Activated T-cell treated with anti-CD3 and anti-CD28 coated beads for 24 hours (primary cell): Measurements from ENCODE around the gene LRCH1.

Source experiments
- DNase-seq: peaks from one replicate; pipeline ENCODE4 v3.0.0-alpha.2; 2020; ENCODE audit warnings: low read depth

Gene LRCH1

GRCh38 chr13:46562581-46562980 lies 9.6 kb downstream of the LRCH1 start:
- DNase-seq, result no peak

- DNase-seq, result no peak
Measured at GRCh38 chr13:46565808-46566750, 13.1 kb downstream of the LRCH1 start.

- no peak for DNase-seq
Measured at GRCh38 chr13:46567671-46568070, 14.7 kb downstream of the LRCH1 start.

- DNase-seq, result no peak
Measured at GRCh38 chr13:46569456-46569855, 16.5 kb downstream of the LRCH1 start.

- no peak for DNase-seq
Measured at GRCh38 chr13:46570273-46570672, 17.3 kb downstream of the LRCH1 start.

GRCh38 chr13:46571189-46571908 lies 18.4 kb downstream of the LRCH1 start:
- DNase-seq, result no peak

GRCh38 chr13:46571909-46572595 lies 19.1 kb downstream of the LRCH1 start:
- DNase-seq, result no peak

GRCh38 chr13:46572752-46573431 lies 19.9 kb downstream of the LRCH1 start:
- no peak for DNase-seq

GRCh38 chr13:46575301-46575771 lies 22.4 kb downstream of the LRCH1 start:
- no peak for DNase-seq

GRCh38 chr13:46575818-46576221 lies 22.9 kb downstream of the LRCH1 start:
- DNase-seq, result no peak

- no peak for DNase-seq
Measured at GRCh38 chr13:46576762-46577161, 23.8 kb downstream of the LRCH1 start.

GRCh38 chr13:46577696-46578589 lies 25.0 kb downstream of the LRCH1 start:
- DNase-seq, result no peak

- no peak for DNase-seq
Measured at GRCh38 chr13:46578590-46578975, 25.6 kb downstream of the LRCH1 start.

- DNase-seq, result no peak
Measured at GRCh38 chr13:46580362-46580839, 27.4 kb downstream of the LRCH1 start.

- DNase-seq, result no peak
Measured at GRCh38 chr13:46582190-46582589, 29.2 kb downstream of the LRCH1 start.

- no peak for DNase-seq
Measured at GRCh38 chr13:46586751-46587514, 34.0 kb downstream of the LRCH1 start.

GRCh38 chr13:46587807-46588418 lies 34.9 kb downstream of the LRCH1 start:
- DNase-seq, result no peak

- DNase-seq, result no peak
Measured at GRCh38 chr13:46592385-46592784, 39.4 kb downstream of the LRCH1 start.

- DNase-seq, result peak; percentile 31
Measured at GRCh38 chr13:46593398-46593797, 40.4 kb downstream of the LRCH1 start.
